CD4-positive, alpha-beta T cell treated with Interleukin-4 for 1 hour (primary cell): ENCODE measurements around the gene PLA2G3.

Source experiments
- DNase-seq, 2 donors: peaks; one replicate each; pipeline ENCODE4 v3.0.0-alpha.2; 2020 to 2022

PLA2G3 gene

DNA sequence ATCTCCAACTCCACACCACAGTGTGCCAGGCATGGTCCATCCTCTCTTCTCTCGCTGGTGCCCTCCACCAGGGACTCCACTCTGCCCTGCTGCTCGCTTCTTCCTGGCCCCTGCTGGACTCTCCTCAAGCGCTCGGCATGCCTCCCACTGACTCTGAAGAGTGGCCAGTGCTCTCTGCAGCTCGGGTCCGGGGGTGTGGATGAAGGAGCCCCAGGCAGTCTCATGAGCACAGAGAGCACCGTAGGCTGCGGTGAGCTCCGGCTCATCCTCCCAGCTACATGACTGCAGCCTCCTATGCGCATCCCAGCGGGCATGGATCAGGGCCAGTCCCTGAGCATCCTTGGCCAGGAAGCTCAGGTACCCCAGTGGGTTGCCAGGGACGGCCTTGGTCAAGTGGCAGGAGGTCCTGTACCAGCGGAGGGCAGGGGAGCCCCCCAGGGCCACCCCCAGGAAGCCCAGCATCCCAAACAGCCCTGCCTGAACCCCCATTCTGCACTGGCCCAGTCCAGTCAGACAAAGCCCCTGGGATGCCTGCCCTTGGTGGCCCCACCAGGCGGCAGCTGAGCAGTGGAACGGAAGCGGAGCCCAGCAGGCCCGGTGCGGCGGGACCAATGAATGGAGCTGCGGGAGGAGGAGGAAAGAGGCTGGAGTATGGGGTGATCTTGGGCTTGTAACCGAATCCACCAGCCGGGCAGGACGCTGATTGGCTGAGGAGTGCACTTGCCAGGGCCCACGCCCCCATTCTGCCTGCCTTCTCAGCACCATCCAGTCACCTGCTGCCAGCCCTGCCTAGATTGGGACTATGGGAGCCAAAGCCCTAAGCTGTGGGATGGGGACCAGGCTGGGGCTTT is at the start of gene PLA2G3:
PLA2G3 (minus strand) TSS at position 643 of the 851 bp plus-strand sequence; CDS start at position 489, 154 bp downstream.
- DNase-seq: no peak

GRCh38 chr22:31187627-31188026 is 47.3 kb upstream of the PLA2G3 start:
- DNase-seq: no peak

- DNase-seq: no peak
Measured at GRCh38 chr22:31185056-31185455, 44.7 kb upstream of the PLA2G3 start.

GRCh38 chr22:31184015-31184414 is 43.7 kb upstream of the PLA2G3 start:
- DNase-seq: no peak

GRCh38 chr22:31179345-31179744 is 39.0 kb upstream of the PLA2G3 start:
- DNase-seq: no peak

DNA sequence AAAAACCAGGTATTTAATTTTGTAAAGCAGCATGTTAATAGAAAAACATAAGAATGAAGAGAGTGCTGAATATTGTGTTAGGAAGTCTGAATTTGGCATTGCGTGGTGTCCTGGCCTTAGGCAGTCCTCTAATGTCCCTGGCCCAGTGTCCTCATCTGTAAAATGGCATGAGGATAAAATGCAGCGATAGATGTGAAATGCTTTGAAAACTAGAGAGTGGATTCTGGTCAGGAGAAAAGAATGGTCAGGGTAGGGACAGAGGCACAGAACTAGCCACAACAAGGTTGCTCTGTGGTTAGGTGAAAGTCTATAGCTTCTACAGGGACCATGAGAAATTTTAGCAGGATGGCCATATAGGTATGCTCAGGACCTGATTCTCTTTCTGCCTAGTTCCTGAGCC is 38.6 kb upstream of the PLA2G3 start:
- DNase-seq: no peak

GRCh38 chr22:31177420-31178162 is 37.3 kb upstream of the PLA2G3 start:
- DNase-seq: no peak

GRCh38 chr22:31176923-31177322 is 36.6 kb upstream of the PLA2G3 start:
- no peak for DNase-seq

- no peak for DNase-seq
Measured at GRCh38 chr22:31173386-31174145, 33.3 kb upstream of the PLA2G3 start.

GRCh38 chr22:31171734-31172133 is 31.4 kb upstream of the PLA2G3 start:
- peak in 1 of 2 donors; percentile 31 for DNase-seq

- no peak for DNase-seq
Measured at GRCh38 chr22:31170971-31171370, 30.7 kb upstream of the PLA2G3 start.

GRCh38 chr22:31162015-31162765 is 21.9 kb upstream of the PLA2G3 start:
- DNase-seq: no peak

DNA sequence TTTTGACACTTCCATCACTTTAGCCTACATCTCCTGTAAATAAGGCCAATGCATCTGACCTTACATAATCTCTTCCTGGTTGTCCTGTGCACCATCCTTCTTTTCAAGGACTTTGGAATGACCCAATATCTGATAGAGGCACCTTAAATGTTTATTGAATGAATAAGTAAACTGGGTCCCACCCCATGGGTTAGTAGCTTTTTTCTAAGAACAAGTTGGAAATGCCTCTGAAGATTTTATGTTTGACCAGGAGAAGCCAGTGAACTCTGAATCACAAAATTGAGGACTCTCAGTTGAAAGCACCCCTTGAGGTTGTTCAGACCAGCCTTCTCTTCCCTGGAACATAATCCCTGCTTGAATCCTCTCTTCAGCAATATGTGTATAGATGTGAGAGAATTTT is 21.1 kb upstream of the PLA2G3 start:
- no peak for DNase-seq

- peak in 1 of 2 donors; percentile 14 for DNase-seq
Measured at GRCh38 chr22:31160328-31160978, 20.1 kb upstream of the PLA2G3 start.

GRCh38 chr22:31155422-31155821 is 15.1 kb upstream of the PLA2G3 start:
- no peak for DNase-seq

DNA sequence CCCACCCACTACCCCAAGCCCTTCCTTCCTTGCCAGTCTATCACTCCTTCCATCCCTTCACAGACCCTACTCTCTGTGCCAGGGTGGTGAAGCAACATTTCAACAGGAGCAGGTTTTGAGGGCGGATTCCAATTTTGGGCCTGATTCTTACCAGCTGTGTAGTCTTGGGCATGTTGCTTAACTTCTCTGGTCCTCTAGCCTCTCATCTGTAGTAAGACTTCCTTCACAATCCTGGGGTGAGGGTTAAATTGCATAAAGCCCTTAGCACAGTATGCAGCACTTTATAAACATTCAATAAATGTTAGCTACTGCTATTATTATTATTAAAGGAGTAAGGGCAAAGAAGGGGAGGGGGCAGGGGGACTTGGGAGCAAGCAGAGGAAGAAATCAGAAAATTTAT is 14.7 kb upstream of the PLA2G3 start:
- DNase-seq: no peak

- no peak for DNase-seq
Measured at GRCh38 chr22:31153357-31153756, 13.0 kb upstream of the PLA2G3 start.

DNA sequence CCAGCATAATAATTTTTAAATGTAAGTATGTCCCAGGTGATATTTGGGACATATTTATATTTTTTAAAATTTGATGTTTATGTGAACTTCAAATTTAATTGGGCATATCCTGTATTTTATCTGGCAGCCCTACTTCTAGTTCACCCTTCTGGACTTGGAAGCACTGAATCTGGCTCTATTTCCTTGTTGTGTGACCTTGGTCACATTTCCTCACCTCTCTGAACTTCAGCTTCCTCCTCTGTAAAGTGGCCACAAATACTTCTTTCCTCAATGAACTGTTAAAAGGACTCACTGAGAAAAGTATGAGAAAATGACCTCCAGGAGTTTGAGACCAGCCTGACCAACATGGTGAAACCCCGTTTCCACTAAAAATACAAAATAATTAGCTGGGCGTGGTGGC is 11.6 kb upstream of the PLA2G3 start:
- DNase-seq: no peak

DNA sequence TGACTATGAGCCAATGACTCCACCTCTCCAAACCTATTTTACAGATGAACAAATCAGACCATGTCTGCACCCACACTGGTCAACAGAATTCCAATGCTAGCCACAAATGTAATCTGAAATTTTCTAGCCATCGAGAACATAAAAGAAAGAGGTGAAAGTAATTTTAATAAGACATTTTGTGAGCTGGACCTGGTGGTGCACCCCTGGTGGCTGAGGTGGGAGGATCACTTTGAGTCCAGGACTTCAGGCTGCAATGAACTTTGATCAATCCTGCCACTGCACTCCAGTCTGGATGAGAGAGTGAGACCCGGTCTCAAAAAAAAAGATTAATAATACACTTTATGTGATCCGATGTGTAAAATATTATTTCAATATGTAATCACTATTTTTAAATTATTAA is 10.3 kb upstream of the PLA2G3 start:
- no peak for DNase-seq

- DNase-seq: peak; percentile 39 to 46
Measured at GRCh38 chr22:31148953-31149627, 8.8 kb upstream of the PLA2G3 start.

- no peak for DNase-seq
Measured at GRCh38 chr22:31148488-31148887, 8.2 kb upstream of the PLA2G3 start.
